Keratinocyte (primary cell): ENCODE results near the gene PRKD1. TPM values are rescaled to one million over a fixed set of nuclear protein-coding genes. Genes with fewer than 3 reads are reported as not detected.

Experiments used
- DNase-seq: peaks from one replicate; pipeline ENCODE4 v3.0.0-alpha.2; 2011; ENCODE audit warnings: low read depth, missing footprints, low spot score
- FAIRE-seq: peaks from 2 replicates; lab custom pipeline; 2011; peaks lifted over from hg19 to GRCh38; lab: Jason Lieb, UNC
- H2AFZ ChIP-seq: 2 replicates; pipeline ENCODE4 v1.6.0; 2012; ENCODE audit warnings: low read length, control low read depth, inconsistent platforms; ENCODE audit not compliant: control insufficient read depth
- H3K27ac ChIP-seq: 2 replicates; pipeline ENCODE4 v1.5.1; 2011; ENCODE audit warnings: low read length; ENCODE audit not compliant: control insufficient read depth, insufficient read depth
- H3K27me3 ChIP-seq: 3 replicates; pipeline ENCODE4 v1.6.0; 2011; ENCODE audit warnings: low read length; ENCODE audit not compliant: control insufficient read depth, insufficient read depth; ENCODE audit errors: extremely low read depth
- H3K36me3 ChIP-seq, 2 experiments: 2 replicates in 1 of 2; 3 replicates in 1 of 2; pipeline ENCODE4 v1.5.1; 2011; ENCODE audit warnings: low read length in 2 of 2, mild to moderate bottlenecking in 1 of 2; ENCODE audit not compliant: control insufficient read depth in 2 of 2, insufficient read depth in 2 of 2; ENCODE audit errors: extremely low read depth in 1 of 2
- H3K4me1 ChIP-seq: 3 replicates; pipeline ENCODE4 v1.5.1; 2011; ENCODE audit warnings: low read length; ENCODE audit not compliant: control insufficient read depth, insufficient read depth; ENCODE audit errors: extremely low read depth
- H3K4me2 ChIP-seq: 3 replicates; pipeline ENCODE4 v1.6.0; 2011; ENCODE audit warnings: low read depth, low read length; ENCODE audit not compliant: control insufficient read depth, insufficient read depth; ENCODE audit errors: extremely low read depth
- H3K4me3 ChIP-seq, 3 experiments: fragments of 200-600 bp in 1 of 3; sonication (generic) in 1 of 3; 2 replicates in 2 of 3; 3 replicates in 1 of 3; pipeline ENCODE4 v1.5.1; 2011 to 2016; ENCODE audit warnings: low read length in 3 of 3, mild to moderate bottlenecking in 3 of 3, control low read depth in 2 of 3, inconsistent platforms in 1 of 3, low read depth in 1 of 3, mixed read lengths in 1 of 3, mixed run types in 1 of 3, moderate library complexity in 1 of 3; ENCODE audit not compliant: control insufficient read depth in 2 of 3, insufficient read depth in 2 of 3; ENCODE audit errors: extremely low read depth in 1 of 3
- H3K79me2 ChIP-seq: 2 replicates; pipeline ENCODE4 v1.6.0; 2012; ENCODE audit warnings: low read length; ENCODE audit not compliant: control insufficient read depth, insufficient read depth
- H3K9ac ChIP-seq: 3 replicates; pipeline ENCODE4 v1.6.0; 2011; ENCODE audit warnings: low read length; ENCODE audit not compliant: control insufficient read depth, insufficient read depth; ENCODE audit errors: extremely low read depth
- H3K9me1 ChIP-seq: 3 replicates; pipeline ENCODE4 v1.6.0; 2011; ENCODE audit warnings: low read length; ENCODE audit not compliant: control insufficient read depth, insufficient read depth; ENCODE audit errors: extremely low read depth
- H3K9me3 ChIP-seq: 2 replicates; pipeline ENCODE4 v1.5.1; 2012; ENCODE audit warnings: low read depth, low read length; ENCODE audit not compliant: control insufficient read depth
- H4K20me1 ChIP-seq: 3 replicates; pipeline ENCODE4 v1.6.0; 2011; ENCODE audit warnings: low read length; ENCODE audit not compliant: control insufficient read depth, insufficient read depth; ENCODE audit errors: extremely low read depth
- EZH2 ChIP-seq: IDR thresholded peaks from one replicate; pipeline ENCODE4 v1.6.1; 2012; ENCODE audit warnings: inconsistent platforms, mild to moderate bottlenecking, low read length, moderate library complexity
- dilution Hi-C: fragments of 300-500 bp; cut with MboI; formaldehyde crosslinking; loops from one replicate; pipeline ENCODE4 v1.7.0; 2020; ENCODE audit warnings: low sequenced_read_pairs; ENCODE audit not compliant: extremely low pct_ligation_motif_present
- polyA plus RNA-seq, 5 experiments: library from polyadenylated mRNA; depleted of rRNA in 3 of 5; stranded (reverse) in 3 of 5; stranded (forward) in 1 of 5; unstranded in 1 of 5; fragments of >200 nt; gene quantifications; 1 replicate in 1 of 5; 2 replicates in 3 of 5; 3 replicates in 1 of 5; pipeline versions ENCODE4 v1.2.1 to v1.2.3, GENCODE V29; 2011 to 2012; ENCODE audit warnings: missing spikeins in 2 of 5, low read depth in 1 of 5, low replicate concordance in 1 of 5
- TF ChIP-seq, protein P1 (sequence below), 3 experiments: IDR thresholded peaks in 1 of 3; conservative IDR thresholded peaks in 1 of 3; optimal IDR thresholded peaks in 1 of 3; 2 replicates in 2 of 3; 3 replicates in 1 of 3; pipeline versions ENCODE3 to v1.5.1; 2011; ENCODE audit warnings: low read length in 3 of 3, mild to moderate bottlenecking in 3 of 3, moderate library complexity in 2 of 3, control low read depth in 1 of 3, inconsistent platforms in 1 of 3; ENCODE audit not compliant: insufficient read depth in 2 of 3; ENCODE audit errors: extremely low read depth in 1 of 3

Gene PRKD1
- polyA plus RNA-seq, 1 donor (not counting 4 experiments of a cell fraction or from before 2014, with no cell fraction given): 0.49 TPM

DNA sequence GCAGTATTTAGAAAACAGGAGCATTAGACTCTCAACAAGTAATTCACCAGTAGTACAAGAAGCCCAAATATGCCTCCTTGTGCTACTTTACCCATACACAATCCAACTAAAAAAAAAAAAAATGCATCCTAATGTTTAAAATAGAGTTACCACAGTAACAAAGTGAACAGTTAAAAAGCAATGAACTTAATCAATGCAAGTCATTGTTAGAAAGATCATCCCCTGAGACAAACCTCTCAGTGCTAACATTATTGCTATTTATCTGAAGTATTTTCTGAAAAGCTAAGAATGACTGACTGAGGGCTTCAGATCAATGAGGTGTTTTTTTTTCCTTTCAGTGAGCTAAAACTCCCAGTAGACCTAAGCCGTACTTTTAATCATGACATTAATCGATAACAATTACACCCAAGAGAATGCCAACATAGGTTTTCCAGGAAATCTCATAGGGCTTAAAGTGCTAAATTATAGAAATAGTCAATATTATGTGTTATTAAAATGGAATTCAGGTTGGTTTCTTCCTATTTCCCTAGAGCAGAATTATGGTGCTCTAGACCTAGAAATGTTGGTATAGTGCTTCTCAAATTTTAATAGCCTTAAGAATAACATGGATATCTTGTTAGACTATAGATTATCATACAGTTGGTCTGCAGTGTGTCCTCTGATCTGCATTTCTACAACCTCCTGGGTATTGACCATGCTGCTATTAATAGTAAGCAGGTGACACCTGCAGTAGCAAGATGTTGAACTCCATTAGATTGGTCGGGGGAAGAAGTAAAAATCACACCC lies 123.0 kb downstream of the PRKD1 start:
- dilution Hi-C loops: no loop called here

DNA sequence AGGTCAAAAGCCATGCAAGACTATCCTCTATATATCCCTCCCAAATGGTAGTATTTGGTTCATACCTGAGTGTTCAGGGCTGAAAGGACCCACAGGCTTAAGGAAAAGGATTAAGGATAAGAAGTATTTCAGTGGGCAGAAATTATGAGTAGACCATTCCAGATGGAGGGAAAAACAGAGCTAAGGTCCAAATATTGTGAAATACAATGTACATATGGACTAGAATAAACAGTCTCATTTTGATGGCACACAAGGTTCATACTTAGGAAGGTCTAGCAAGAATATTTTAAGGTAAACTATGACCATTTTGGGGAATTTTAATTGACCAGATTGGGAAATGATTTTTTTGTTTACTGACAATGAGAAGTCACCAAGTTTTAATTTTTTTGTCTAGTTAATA lies 124.6 kb downstream of the PRKD1 start:
- H3K4me3 ChIP-seq: no peak overlapping the region
- dilution Hi-C loops: no loop called here
- H4K20me1 ChIP-seq: no peaks in the 10 kb centered on the region
- no peak for DNase-seq
- no peak overlapping the region for H3K9ac ChIP-seq
- FAIRE-seq: no peak
- no peak overlapping the region for H3K4me2 ChIP-seq
- TF ChIP-seq, protein P1, sequence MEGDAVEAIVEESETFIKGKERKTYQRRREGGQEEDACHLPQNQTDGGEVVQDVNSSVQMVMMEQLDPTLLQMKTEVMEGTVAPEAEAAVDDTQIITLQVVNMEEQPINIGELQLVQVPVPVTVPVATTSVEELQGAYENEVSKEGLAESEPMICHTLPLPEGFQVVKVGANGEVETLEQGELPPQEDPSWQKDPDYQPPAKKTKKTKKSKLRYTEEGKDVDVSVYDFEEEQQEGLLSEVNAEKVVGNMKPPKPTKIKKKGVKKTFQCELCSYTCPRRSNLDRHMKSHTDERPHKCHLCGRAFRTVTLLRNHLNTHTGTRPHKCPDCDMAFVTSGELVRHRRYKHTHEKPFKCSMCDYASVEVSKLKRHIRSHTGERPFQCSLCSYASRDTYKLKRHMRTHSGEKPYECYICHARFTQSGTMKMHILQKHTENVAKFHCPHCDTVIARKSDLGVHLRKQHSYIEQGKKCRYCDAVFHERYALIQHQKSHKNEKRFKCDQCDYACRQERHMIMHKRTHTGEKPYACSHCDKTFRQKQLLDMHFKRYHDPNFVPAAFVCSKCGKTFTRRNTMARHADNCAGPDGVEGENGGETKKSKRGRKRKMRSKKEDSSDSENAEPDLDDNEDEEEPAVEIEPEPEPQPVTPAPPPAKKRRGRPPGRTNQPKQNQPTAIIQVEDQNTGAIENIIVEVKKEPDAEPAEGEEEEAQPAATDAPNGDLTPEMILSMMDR (optimal IDR thresholded peaks at IDR 0.05 in 1 of 3, IDR thresholded peaks at IDR 0.05 in 1 of 3, conservative IDR thresholded peaks at IDR 0.05 in 1 of 3; ENCODE audit: extremely low read depth in 1 of 3, insufficient read depth in 2 of 3, low read length in 3 of 3): no peak
- TF ChIP-seq EZH2: no peak
- H3K79me2 ChIP-seq: no peaks in the 10 kb centered on the region
- no peaks in the 10 kb centered on the region for H3K4me1 ChIP-seq
- no peak overlapping the region for H2AFZ ChIP-seq
- no peak overlapping the region for H3K27ac ChIP-seq
- H3K36me3 ChIP-seq: no peaks in the 10 kb centered on the region
- no peaks in the 10 kb centered on the region for H3K9me3 ChIP-seq
- no peaks in the 10 kb centered on the region for H3K9me1 ChIP-seq
- H3K27me3 ChIP-seq: no peaks in the 10 kb centered on the region

More for the DNA sequence above, 123.0 kb downstream of the PRKD1 start:
- Histone ChIP-seq H2AFZ (no peak overlapping the region), H3K9me1 (no peaks in the 10 kb centered on the region), H4K20me1 (no peaks in the 10 kb centered on the region), H3K9ac (no peak overlapping the region), H3K9me3 (no peaks in the 10 kb centered on the region), H3K79me2 (no peaks in the 10 kb centered on the region), H3K4me3 (no peak overlapping the region), H3K27me3 (no peaks in the 10 kb centered on the region), H3K36me3 (no peaks in the 10 kb centered on the region), H3K4me1 (no peaks in the 10 kb centered on the region), H3K4me2 (no peak overlapping the region), H3K27ac (no peak overlapping the region)
- TF ChIP-seq EZH2: no peak
- TF ChIP-seq, protein P1 (optimal IDR thresholded peaks at IDR 0.05 in 1 of 3, IDR thresholded peaks at IDR 0.05 in 1 of 3, conservative IDR thresholded peaks at IDR 0.05 in 1 of 3; ENCODE audit: extremely low read depth in 1 of 3, insufficient read depth in 2 of 3, low read length in 3 of 3): no peak
- FAIRE-seq (no peak), DNase-seq (no peak)
